Erythroblast (primary cell): Measurements from ENCODE around the gene SLC25A29.
"Not testable (repeated sequence)": the region's sequence is repeated elsewhere in the genome, so short reads cannot be mapped to it uniquely, and the experiment has no call there.

Experiments used
- DNase-seq, 2 experiments: peaks; one replicate each; lab custom pipeline; 2025; lab: John Stamatoyannopoulos, UW
- GATA1 ChIP-seq: IDR thresholded peaks from 2 replicates; pipeline ENCODE4 v1.6.1; 2011; ENCODE audit warnings: low read depth, mild to moderate bottlenecking, control low read depth, low read length, moderate library complexity
- POLR2A ChIP-seq: IDR thresholded peaks from 2 replicates; pipeline ENCODE4 v1.6.1; 2011; ENCODE audit warnings: mild to moderate bottlenecking, low read length

SLC25A29 gene, protein sequence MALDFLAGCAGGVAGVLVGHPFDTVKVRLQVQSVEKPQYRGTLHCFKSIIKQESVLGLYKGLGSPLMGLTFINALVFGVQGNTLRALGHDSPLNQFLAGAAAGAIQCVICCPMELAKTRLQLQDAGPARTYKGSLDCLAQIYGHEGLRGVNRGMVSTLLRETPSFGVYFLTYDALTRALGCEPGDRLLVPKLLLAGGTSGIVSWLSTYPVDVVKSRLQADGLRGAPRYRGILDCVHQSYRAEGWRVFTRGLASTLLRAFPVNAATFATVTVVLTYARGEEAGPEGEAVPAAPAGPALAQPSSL

GRCh38 chr14:100306101-100306997, at the start of gene SLC25A29:
Gene SLC25A29 (minus strand): TSS chr14:100306444. CDS start chr14:100306232, 212 bp downstream.
- no peak for TF ChIP-seq GATA1
- no peak for TF ChIP-seq POLR2A
- peak; percentile 87 to 88 for DNase-seq

- TF ChIP-seq GATA1 (no peak), POLR2A (no peak)
- no peak for DNase-seq
Observed at GRCh38 chr14:100350986-100351385, 44.7 kb upstream of the SLC25A29 start.

- DNase-seq: no peak
- no peak for TF ChIP-seq GATA1
- TF ChIP-seq POLR2A: no peak
Observed at GRCh38 chr14:100350276-100350926, 44.2 kb upstream of the SLC25A29 start.

GRCh38 chr14:100348784-100349685, 42.8 kb upstream of the SLC25A29 start:
- no peak for DNase-seq
- TF ChIP-seq GATA1: no peak
- no peak for TF ChIP-seq POLR2A

DNA sequence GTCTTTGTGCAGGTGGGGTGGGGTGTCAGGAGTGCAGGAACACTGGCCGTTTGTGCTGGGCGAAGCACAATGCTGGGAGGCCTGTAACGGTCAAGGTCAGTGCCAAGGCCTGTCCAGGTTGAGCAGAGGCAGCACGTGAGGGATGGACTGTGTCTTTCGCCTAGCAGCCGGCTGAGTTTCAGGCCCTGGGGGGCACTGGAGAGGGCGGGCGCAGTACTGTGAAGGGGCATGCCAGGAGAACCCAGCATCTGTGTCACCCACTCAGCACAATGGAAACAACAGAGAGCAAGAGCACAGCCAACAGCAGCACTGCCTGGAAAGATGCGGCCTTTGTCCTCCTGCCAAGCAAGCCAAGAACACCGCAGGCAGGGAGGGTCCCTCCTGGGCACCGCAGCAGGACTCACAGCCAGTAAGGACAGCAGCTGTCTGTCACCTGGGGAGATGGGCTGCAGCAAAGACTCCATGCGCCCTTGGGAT, 42.0 kb upstream of the SLC25A29 start:
- TF ChIP-seq GATA1 (no peak), POLR2A (no peak)
- DNase-seq: no peak

DNA sequence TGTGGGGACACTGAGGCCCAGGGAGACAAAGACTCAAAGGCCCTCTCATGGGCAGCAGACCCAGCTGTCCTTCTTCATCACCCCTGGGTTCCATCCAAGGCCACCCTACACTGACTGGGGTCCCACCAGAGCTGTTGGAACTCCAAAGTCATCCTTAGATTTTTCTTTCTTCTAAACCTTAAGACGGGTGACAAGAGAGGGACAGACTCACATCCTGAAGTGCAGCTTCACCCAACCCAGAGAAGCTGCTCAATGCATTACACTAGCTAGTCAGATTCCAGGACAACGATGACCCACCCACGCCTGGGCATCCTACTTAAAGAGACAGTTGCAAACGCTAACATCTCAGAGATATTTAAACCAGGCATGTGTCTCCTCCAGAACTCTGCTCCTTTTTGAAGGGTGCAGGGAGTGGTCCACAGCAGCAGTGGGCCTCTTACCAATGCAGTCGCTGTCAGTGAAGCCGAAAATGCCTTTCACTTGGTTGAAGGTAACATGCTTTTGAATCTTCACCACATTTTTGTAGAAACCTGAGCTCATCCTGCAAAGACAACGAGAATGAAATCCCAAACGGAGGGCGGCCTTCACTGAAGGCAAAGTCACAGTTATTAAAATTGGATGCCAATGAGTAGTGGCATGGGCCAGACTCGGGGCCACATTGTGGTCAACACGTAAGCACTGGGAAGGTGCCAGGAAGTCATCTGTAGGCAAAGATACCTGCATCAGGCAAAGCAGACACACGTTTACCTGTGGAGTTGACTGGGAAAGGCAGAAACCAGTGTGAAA, 40.3 kb upstream of the SLC25A29 start:
- TF ChIP-seq POLR2A (no peak), GATA1 (no peak)
- no peak for DNase-seq

GRCh38 chr14:100345711-100346110, 39.5 kb upstream of the SLC25A29 start:
- TF ChIP-seq GATA1: no peak
- no peak for TF ChIP-seq POLR2A
- no peak for DNase-seq

- DNase-seq: not testable (repeated sequence)
Observed at GRCh38 chr14:100344657-100345056, 38.4 kb upstream of the SLC25A29 start.

DNA sequence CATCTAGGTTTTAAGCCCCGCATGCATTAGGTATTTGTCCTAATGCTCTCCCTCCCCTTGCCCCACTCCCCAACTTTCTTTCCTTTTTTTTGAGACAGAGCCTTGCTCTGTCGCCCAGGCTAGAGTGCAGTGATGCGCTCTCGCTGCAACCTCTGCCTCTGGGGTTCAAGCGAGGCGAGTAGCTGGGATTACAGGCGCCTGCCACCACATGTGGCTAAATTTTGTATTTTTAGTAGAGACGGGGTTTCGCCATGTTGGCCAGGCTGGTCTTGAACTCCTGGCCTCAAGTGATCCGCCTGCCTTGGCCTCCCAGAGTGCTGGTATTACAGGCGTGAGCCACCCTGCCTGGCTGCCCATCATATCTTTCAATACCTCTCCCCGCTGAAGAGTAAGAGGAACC, 36.6 kb upstream of the SLC25A29 start:
- DNase-seq: not testable (repeated sequence)

GRCh38 chr14:100342195-100342594, 36.0 kb upstream of the SLC25A29 start:
- TF ChIP-seq GATA1: no peak
- TF ChIP-seq POLR2A: no peak
- DNase-seq: no peak

GRCh38 chr14:100341301-100342031, 35.2 kb upstream of the SLC25A29 start:
- DNase-seq: no peak
- TF ChIP-seq POLR2A (no peak), GATA1 (no peak)

DNA sequence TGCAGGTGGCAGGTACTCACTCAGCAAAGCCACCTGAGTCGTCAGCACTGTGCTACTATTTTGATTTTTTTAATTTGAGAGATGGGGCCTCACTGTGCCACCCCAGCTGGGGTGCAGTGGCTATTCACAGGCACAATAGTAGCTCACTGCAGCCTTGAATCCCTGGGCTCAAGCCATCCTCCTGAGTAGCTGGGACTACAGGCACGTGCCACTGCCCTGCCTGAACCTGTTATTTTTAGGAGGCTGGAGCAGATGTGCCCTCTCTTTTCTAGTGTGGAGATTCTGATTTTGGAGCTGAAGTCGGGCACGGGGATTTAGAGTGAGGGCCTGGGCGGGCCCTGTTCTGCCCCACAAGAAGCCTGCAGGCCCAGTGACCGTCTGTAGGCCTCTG, 34.2 kb upstream of the SLC25A29 start:
- no peak for TF ChIP-seq POLR2A
- no peak for TF ChIP-seq GATA1
- DNase-seq: no peak

DNA sequence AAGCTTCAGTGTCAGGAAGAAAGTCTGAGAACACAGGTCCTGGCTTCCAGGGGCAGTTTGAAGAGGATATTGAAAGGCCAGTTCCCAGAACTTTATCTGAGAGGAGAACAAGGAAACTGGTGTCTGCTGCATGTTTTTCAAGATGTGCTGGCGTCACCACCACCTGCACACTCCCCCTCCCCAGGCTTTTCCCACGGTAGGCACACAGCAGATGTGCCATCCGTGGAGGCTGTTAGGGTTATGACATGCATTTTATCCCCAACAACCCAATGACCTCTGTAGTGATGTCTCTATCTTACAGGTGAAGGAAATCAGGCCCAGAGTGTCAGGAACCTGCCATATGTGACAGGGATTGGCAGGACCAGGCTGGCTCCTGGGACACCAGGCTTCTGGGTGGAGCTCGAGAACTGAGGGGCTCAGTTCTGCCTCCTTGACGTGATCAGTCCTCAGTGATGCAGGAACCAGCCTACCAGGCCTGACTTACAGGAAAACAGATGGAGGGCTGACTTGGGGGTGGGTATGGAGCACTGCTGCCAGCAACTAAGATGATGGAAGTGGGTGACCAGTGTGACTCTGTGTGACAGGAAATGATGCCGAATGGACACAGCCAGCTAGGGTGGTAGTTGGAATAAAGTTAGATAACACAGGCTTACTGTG, 33.6 kb upstream of the SLC25A29 start:
- no peak for DNase-seq
- no peak for TF ChIP-seq POLR2A
- TF ChIP-seq GATA1: no peak
